Natural killer cell treated with Interleukin-12 subunit alpha and Interleukin-12 subunit beta and Interleukin-15 and Interleukin-18, amount 100 ng/mL, for 72 hours (primary cell): ENCODE results near the gene NSD1. TPM values are rescaled to one million over a fixed set of nuclear protein-coding genes. Genes with fewer than 3 reads are reported as not detected.
"Not testable (repeated sequence)": the region's sequence is repeated elsewhere in the genome, so short reads cannot be mapped to it uniquely, and the experiment has no call there.

Experiments
- ATAC-seq, 2 donors: fragments of 150-1000 bp; cut with Tn5 transposase in 1 of 2; sonication (Bioruptor Pico), chemical (Tn5 transposase) in 1 of 2; 2 replicates each; pipeline ENCODE4 v1.10.0; 2021
- DNase-seq: peaks from one replicate; pipeline ENCODE4 v3.0.0; 2022; ENCODE audit warnings: low spot score
- H3K27ac Mint-ChIP-seq, 2 donors: 1 replicate in 1 of 2; 2 replicates in 1 of 2; pipeline ENCODE4 v1.8.0; 2022; ENCODE audit warnings: mixed read lengths in 2 of 2, mild to moderate bottlenecking in 1 of 2, moderate library complexity in 1 of 2
- H3K27me3 Mint-ChIP-seq, 2 donors: 1 replicate in 1 of 2; 2 replicates in 1 of 2; pipeline ENCODE4 v1.8.0; 2022; ENCODE audit warnings: mixed read lengths in 2 of 2
- H3K36me3 Mint-ChIP-seq: one replicate; pipeline ENCODE4 v1.8.0; 2022; ENCODE audit warnings: mixed read lengths
- H3K4me1 Mint-ChIP-seq, 2 donors: 1 replicate in 1 of 2; 2 replicates in 1 of 2; pipeline ENCODE4 v1.8.0; 2022; ENCODE audit warnings: low read depth in 2 of 2, mixed read lengths in 2 of 2, mild to moderate bottlenecking in 1 of 2
- H3K4me3 Mint-ChIP-seq: one replicate; pipeline ENCODE4 v1.8.0; 2022; ENCODE audit warnings: mixed read lengths
- H3K9me3 Mint-ChIP-seq: 2 replicates; pipeline ENCODE4 v1.8.0; 2022; ENCODE audit warnings: mixed read lengths
- total RNA-seq, 2 donors: library from RNA; stranded (reverse); gene quantifications; one replicate each; pipeline ENCODE4 v1.2.3, GENCODE V29; 2022

Gene NSD1
- total RNA-seq, 2 donors from 2014 or later = 96.8 to 166 TPM

GRCh38 chr5:177332031-177332895 lies 198.7 kb downstream of the NSD1 start:
- DNase-seq (no peak), ATAC-seq (no peak)
- H3K4me3 Mint-ChIP-seq = no peak overlapping the region
- H3K9me3 Mint-ChIP-seq = no peaks in the 10 kb centered on the region
- no peak overlapping the region for H3K27ac Mint-ChIP-seq
- peaks cover 45 to 59% of the 10 kb centered on the region in 2 donors for H3K4me1 Mint-ChIP-seq
- no peaks in the 10 kb centered on the region for H3K27me3 Mint-ChIP-seq
- H3K36me3 Mint-ChIP-seq = peaks cover 22% of the 10 kb centered on the region

- H3K4me3 Mint-ChIP-seq = no peak overlapping the region
- no peak overlapping the region for H3K27ac Mint-ChIP-seq
- DNase-seq = no peak
- no peak for ATAC-seq
- H3K9me3 Mint-ChIP-seq = no peaks in the 10 kb centered on the region
- peaks cover 22% of the 10 kb centered on the region for H3K36me3 Mint-ChIP-seq
- H3K27me3 Mint-ChIP-seq = no peaks in the 10 kb centered on the region
- H3K4me1 Mint-ChIP-seq = peaks cover 40 to 55% of the 10 kb centered on the region in 2 donors
Observed at GRCh38 chr5:177332896-177333260, 199.3 kb downstream of the NSD1 start.

GRCh38 chr5:177333420-177334154 lies 200.0 kb downstream of the NSD1 start:
- Mint-ChIP-seq H3K9me3 (no peaks in the 10 kb centered on the region), H3K36me3 (peaks cover 22% of the 10 kb centered on the region), H3K27ac (no peak overlapping the region), H3K27me3 (no peaks in the 10 kb centered on the region), H3K4me1 (peaks cover 40 to 49% of the 10 kb centered on the region in 2 donors), H3K4me3 (no peak overlapping the region)
- no peak for ATAC-seq
- no peak for DNase-seq

GRCh38 chr5:177334155-177334551 lies 200.6 kb downstream of the NSD1 start:
- H3K27me3 Mint-ChIP-seq = no peaks in the 10 kb centered on the region
- no peaks in the 10 kb centered on the region for H3K9me3 Mint-ChIP-seq
- H3K36me3 Mint-ChIP-seq = peaks cover 22% of the 10 kb centered on the region
- DNase-seq (no peak), ATAC-seq (no peak)
- no peak overlapping the region for H3K4me3 Mint-ChIP-seq
- peaks cover 46 to 52% of the 10 kb centered on the region in 2 donors for H3K4me1 Mint-ChIP-seq
- no peak overlapping the region for H3K27ac Mint-ChIP-seq

- Mint-ChIP-seq H3K27ac (no peak overlapping the region), H3K9me3 (no peaks in the 10 kb centered on the region), H3K27me3 (no peaks in the 10 kb centered on the region), H3K36me3 (peaks cover 26% of the 10 kb centered on the region), H3K4me3 (no peak overlapping the region), H3K4me1 (peaks cover 48 to 55% of the 10 kb centered on the region in 2 donors)
- no peak for DNase-seq
- no peak for ATAC-seq
Observed at GRCh38 chr5:177334781-177335700, 201.5 kb downstream of the NSD1 start.

GRCh38 chr5:177335701-177336065 lies 202.1 kb downstream of the NSD1 start:
- H3K9me3 Mint-ChIP-seq = no peaks in the 10 kb centered on the region
- no peak for DNase-seq
- H3K4me3 Mint-ChIP-seq = no peak overlapping the region
- H3K36me3 Mint-ChIP-seq = peaks cover 23% of the 10 kb centered on the region
- peaks cover 43 to 51% of the 10 kb centered on the region in 2 donors for H3K4me1 Mint-ChIP-seq
- ATAC-seq = no peak
- no peaks in the 10 kb centered on the region for H3K27me3 Mint-ChIP-seq
- no peak overlapping the region for H3K27ac Mint-ChIP-seq

- Mint-ChIP-seq H3K36me3 (peaks cover 21% of the 10 kb centered on the region), H3K4me1 (peaks cover 38 to 47% of the 10 kb centered on the region in 2 donors), H3K27me3 (no peaks in the 10 kb centered on the region), H3K9me3 (no peaks in the 10 kb centered on the region), H3K27ac (no peak overlapping the region), H3K4me3 (no peak overlapping the region)
- DNase-seq = no peak
- ATAC-seq = no peak
Observed at GRCh38 chr5:177336112-177336511, 202.5 kb downstream of the NSD1 start.

- Mint-ChIP-seq H3K27ac (no peak overlapping the region), H3K9me3 (no peaks in the 10 kb centered on the region), H3K27me3 (no peaks in the 10 kb centered on the region), H3K4me1 (peaks cover 37 to 40% of the 10 kb centered on the region in 2 donors), H3K36me3 (peaks cover 27% of the 10 kb centered on the region), H3K4me3 (no peak overlapping the region)
- DNase-seq = no peak
- no peak for ATAC-seq
Observed at GRCh38 chr5:177336603-177337494, 203.3 kb downstream of the NSD1 start.

GRCh38 chr5:177338251-177339106 lies 204.9 kb downstream of the NSD1 start:
- Mint-ChIP-seq H3K27ac (peak overlapping the region; percentile 48 to 84), H3K36me3 (peaks cover 31% of the 10 kb centered on the region), H3K9me3 (no peaks in the 10 kb centered on the region), H3K4me1 (peaks cover 34 to 38% of the 10 kb centered on the region in 2 donors), H3K4me3 (peak overlapping the region; percentile 73), H3K27me3 (no peaks in the 10 kb centered on the region)
- ATAC-seq = peak; percentile 37 to 54
- no peak for DNase-seq

GRCh38 chr5:177339107-177339638 lies 205.6 kb downstream of the NSD1 start:
- ATAC-seq (peak; percentile 61 to 79), DNase-seq (no peak)
- Mint-ChIP-seq H3K27ac (peak overlapping the region; percentile 48 to 84), H3K27me3 (no peaks in the 10 kb centered on the region), H3K4me3 (peak overlapping the region; percentile 73), H3K36me3 (peaks cover 34% of the 10 kb centered on the region), H3K4me1 (peaks cover 35 to 37% of the 10 kb centered on the region in 2 donors), H3K9me3 (no peaks in the 10 kb centered on the region)

GRCh38 chr5:177343000-177343399 lies 209.4 kb downstream of the NSD1 start:
- ATAC-seq, H3K4me3 Mint-ChIP-seq, H3K27ac Mint-ChIP-seq, DNase-seq, H3K9me3 Mint-ChIP-seq, H3K27me3 Mint-ChIP-seq: not testable (repeated sequence)
- Mint-ChIP-seq H3K36me3 (peaks cover 22% of the 10 kb centered on the region), H3K4me1 (peaks cover 35 to 37% of the 10 kb centered on the region in 2 donors)

GRCh38 chr5:177343777-177344176 lies 210.2 kb downstream of the NSD1 start:
- ATAC-seq = no peak
- Mint-ChIP-seq H3K4me1 (peaks cover 32 to 34% of the 10 kb centered on the region in 2 donors), H3K9me3 (no peaks in the 10 kb centered on the region), H3K27me3 (no peaks in the 10 kb centered on the region), H3K27ac (no peak overlapping the region), H3K36me3 (peaks cover 22% of the 10 kb centered on the region), H3K4me3 (no peak overlapping the region)
- no peak for DNase-seq
